ENCODE measurements around the gene DNER. TPM values are rescaled to one million over a fixed set of nuclear protein-coding genes. Genes with fewer than 3 reads are reported as not detected.

The DNER gene
- total and polyA plus RNA-seq, 2 donors = 2.9 to 4.4 TPM

DNA sequence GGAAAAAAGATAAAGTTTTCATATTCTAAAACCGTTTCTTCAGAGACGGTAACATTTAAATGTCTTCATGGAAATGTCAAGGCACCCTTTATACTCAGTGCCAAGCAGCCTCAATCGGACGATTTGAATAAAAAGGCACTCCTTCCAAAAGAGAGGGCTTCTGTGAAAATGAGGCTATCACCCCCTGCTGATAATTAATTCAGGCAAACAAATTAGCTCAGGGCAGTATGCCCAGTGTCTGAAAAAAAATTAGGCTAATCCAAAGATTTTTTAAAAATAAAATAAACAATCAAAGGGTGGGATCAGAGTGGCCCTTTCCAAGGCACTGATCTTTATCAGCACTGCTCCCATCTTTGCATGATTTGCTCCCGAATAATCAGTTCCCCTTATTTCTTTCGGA, 292.3 kb downstream of the DNER start:
- H3K36me3 ChIP-seq (ENCODE audit: insufficient read depth) = no peaks in the 10 kb centered on the region
- no peak overlapping the region for H3K4me3 ChIP-seq (ENCODE audit: low read depth, low read length)
- no peak for DNase-seq (ENCODE audit: extremely low spot score)
- H3K4me1 ChIP-seq (ENCODE audit: insufficient read depth) = no peaks in the 10 kb centered on the region
- H3K27ac ChIP-seq (ENCODE audit: low read depth) = no peak overlapping the region
- 68% methylated on average over 6 of the region's 6 CpGs for WGBS

GRCh38 chr2:229419158-229419557, 295.2 kb downstream of the DNER start:
- H3K4me1 ChIP-seq (ENCODE audit: insufficient read depth) = no peaks in the 10 kb centered on the region
- DNase-seq (ENCODE audit: extremely low spot score) = no peak

GRCh38 chr2:229417916-229418315, 296.4 kb downstream of the DNER start:
- WGBS = 82% methylated on average over 7 of the region's 7 CpGs
- Histone ChIP-seq H3K4me1 (ENCODE audit: insufficient read depth) (no peaks in the 10 kb centered on the region), H3K4me3 (ENCODE audit: low read depth, low read length) (no peak overlapping the region), H3K27ac (ENCODE audit: low read depth) (peak overlapping the region; percentile 1), H3K36me3 (ENCODE audit: insufficient read depth) (no peaks in the 10 kb centered on the region)
- no peak for DNase-seq (ENCODE audit: extremely low spot score)

More at GRCh38 chr2:229419158-229419557, 295.2 kb downstream of the DNER start:
- H3K36me3 ChIP-seq (ENCODE audit: insufficient read depth) = no peaks in the 10 kb centered on the region
- 22% methylated on average over 1 of the region's 1 CpG for WGBS
- H3K4me3 ChIP-seq (ENCODE audit: low read depth, low read length) = no peak overlapping the region
- no peak overlapping the region for H3K27ac ChIP-seq (ENCODE audit: low read depth)

- Histone ChIP-seq H3K36me3 (ENCODE audit: insufficient read depth) (no peaks in the 10 kb centered on the region), H3K27ac (ENCODE audit: low read depth) (no peak overlapping the region), H3K4me3 (ENCODE audit: low read depth, low read length) (no peak overlapping the region), H3K4me1 (ENCODE audit: insufficient read depth) (no peaks in the 10 kb centered on the region)
- 28% methylated on average over 8 of the region's 8 CpGs for WGBS
- no peak for DNase-seq (ENCODE audit: extremely low spot score)
Observed at GRCh38 chr2:229417176-229417575, 297.2 kb downstream of the DNER start.

DNA sequence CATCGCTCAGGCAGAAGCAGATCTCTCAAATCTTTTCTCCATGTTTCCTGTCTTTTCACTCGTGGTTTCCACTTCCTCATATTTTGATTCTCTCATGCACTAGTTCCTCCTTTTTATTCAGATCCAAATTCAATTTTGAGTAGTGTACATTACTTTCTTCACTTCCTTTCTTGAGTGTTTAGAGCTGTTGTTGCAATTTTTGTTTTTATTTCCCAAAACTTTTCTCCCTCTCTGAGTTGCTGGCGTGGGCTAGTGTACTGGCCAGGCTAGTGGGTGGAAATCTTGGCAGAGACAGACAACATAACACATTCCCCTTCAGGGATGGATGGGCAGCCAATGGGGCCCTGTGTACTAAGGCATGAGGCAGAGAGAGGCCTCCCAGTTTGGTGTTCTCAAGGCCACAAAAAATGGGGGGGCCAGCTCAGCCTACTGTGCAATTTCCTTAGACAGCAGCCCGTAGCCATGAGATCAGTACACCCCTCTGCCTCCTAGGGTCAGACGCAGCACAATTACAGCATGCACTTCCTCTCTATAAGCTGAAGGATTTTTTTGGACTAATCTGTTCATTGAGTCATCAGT, 298.1 kb downstream of the DNER start:
- no peak overlapping the region for H3K4me3 ChIP-seq (ENCODE audit: low read depth, low read length)
- no peak for DNase-seq (ENCODE audit: extremely low spot score)
- 53% methylated on average over 5 of the region's 5 CpGs for WGBS
- no peak overlapping the region for H3K27ac ChIP-seq (ENCODE audit: low read depth)
- no peaks in the 10 kb centered on the region for H3K36me3 ChIP-seq (ENCODE audit: insufficient read depth)
- no peaks in the 10 kb centered on the region for H3K4me1 ChIP-seq (ENCODE audit: insufficient read depth)

GRCh38 chr2:229414631-229415030, 299.7 kb downstream of the DNER start:
- Histone ChIP-seq H3K4me1 (ENCODE audit: insufficient read depth) (no peaks in the 10 kb centered on the region), H3K27ac (ENCODE audit: low read depth) (no peak overlapping the region), H3K4me3 (ENCODE audit: low read depth, low read length) (no peak overlapping the region)

DNA sequence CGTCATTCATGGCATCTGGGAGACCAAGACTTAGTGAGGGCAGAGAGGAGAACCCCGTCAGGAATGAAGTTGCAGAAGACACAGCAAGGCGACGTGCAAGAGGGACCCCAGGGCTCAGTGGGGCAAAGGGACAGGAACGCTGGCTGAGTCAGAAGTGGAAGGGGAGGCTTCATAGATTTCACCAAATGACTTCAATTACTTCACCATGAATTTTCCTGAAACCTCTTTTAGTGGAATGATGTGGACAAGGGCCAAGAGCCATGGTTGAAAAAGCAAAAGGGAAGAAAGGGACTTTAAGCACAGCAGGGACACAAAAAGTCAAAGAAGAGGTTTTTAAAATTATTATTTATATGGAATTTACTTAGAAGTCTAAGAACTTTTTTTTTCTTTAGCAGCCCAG, 301.7 kb downstream of the DNER start:
- WGBS = 84% methylated on average over 5 of the region's 5 CpGs
- Histone ChIP-seq H3K4me1 (ENCODE audit: insufficient read depth) (no peaks in the 10 kb centered on the region), H3K27ac (ENCODE audit: low read depth) (no peak overlapping the region), H3K36me3 (ENCODE audit: insufficient read depth) (no peaks in the 10 kb centered on the region), H3K4me3 (ENCODE audit: low read depth, low read length) (no peak overlapping the region)
- DNase-seq (ENCODE audit: extremely low spot score) = no peak

More at GRCh38 chr2:229414631-229415030, 299.7 kb downstream of the DNER start:
- WGBS = 97% methylated on average over 2 of the region's 2 CpGs
- H3K36me3 ChIP-seq (ENCODE audit: insufficient read depth) = no peaks in the 10 kb centered on the region
- no peak for DNase-seq (ENCODE audit: extremely low spot score)

- Histone ChIP-seq H3K27ac (ENCODE audit: low read depth) (no peak overlapping the region), H3K36me3 (ENCODE audit: insufficient read depth) (no peaks in the 10 kb centered on the region), H3K4me1 (ENCODE audit: insufficient read depth) (no peaks in the 10 kb centered on the region), H3K4me3 (ENCODE audit: low read depth, low read length) (no peak overlapping the region)
- 82% methylated on average over 5 of the region's 5 CpGs for WGBS
- no peak for DNase-seq (ENCODE audit: extremely low spot score)
Observed at GRCh38 chr2:229410946-229411345, 303.4 kb downstream of the DNER start.

GRCh38 chr2:229410264-229410663, 304.1 kb downstream of the DNER start:
- no peak for DNase-seq (ENCODE audit: extremely low spot score)
- H3K36me3 ChIP-seq (ENCODE audit: insufficient read depth) = no peaks in the 10 kb centered on the region
- H3K4me1 ChIP-seq (ENCODE audit: insufficient read depth) = no peaks in the 10 kb centered on the region
- 66% methylated on average over 6 of the region's 6 CpGs for WGBS
- no peak overlapping the region for H3K4me3 ChIP-seq (ENCODE audit: low read depth, low read length)
- H3K27ac ChIP-seq (ENCODE audit: low read depth) = no peak overlapping the region

DNA sequence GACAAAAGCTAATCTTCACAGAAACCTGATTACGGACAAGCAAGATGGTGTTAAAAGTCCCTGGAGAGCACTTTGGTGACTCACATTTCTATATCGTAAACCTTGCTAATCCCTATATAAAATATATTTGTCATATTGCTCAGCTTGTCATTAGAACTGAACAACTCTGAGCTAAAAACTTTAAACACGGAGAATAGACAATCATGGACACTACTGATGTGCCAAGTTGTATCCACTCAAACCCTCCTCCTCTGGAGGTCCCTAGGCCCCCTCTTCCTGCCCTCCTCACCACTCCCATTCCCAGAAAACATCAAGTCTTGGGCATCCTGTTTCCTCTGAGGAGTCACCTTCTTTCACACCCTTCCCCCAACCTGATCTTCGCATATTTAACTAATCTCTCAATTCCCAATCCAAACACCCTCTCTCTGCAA, 304.6 kb downstream of the DNER start:
- Histone ChIP-seq H3K27ac (ENCODE audit: low read depth) (no peak overlapping the region), H3K36me3 (ENCODE audit: insufficient read depth) (no peaks in the 10 kb centered on the region), H3K4me3 (ENCODE audit: low read depth, low read length) (no peak overlapping the region), H3K4me1 (ENCODE audit: insufficient read depth) (no peaks in the 10 kb centered on the region)
- 53% methylated on average over 4 of the region's 4 CpGs for WGBS
- no peak for DNase-seq (ENCODE audit: extremely low spot score)

DNA sequence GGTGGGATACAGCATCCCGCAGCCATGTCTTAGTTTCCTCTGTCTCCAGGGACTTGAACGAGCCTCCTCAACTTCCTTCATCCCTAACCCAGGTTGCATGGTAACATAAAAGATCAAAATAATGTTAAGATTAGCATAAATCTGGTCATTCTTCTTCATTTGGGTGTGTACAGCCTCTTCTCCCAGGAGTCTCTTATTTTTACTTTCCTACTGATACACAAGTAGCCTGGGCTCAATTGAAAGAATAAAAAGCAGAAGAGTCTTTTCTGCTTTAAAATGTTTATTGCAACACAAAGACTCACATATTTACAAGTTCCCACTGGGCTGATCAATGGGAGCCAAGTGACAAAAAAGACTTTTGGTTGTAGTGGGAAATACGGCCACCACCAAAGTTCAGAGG, 305.4 kb downstream of the DNER start:
- H3K27ac ChIP-seq (ENCODE audit: low read depth) = no peak overlapping the region

GRCh38 chr2:229408356-229408755, 306.0 kb downstream of the DNER start:
- H3K36me3 ChIP-seq (ENCODE audit: insufficient read depth) = no peaks in the 10 kb centered on the region
- DNase-seq (ENCODE audit: extremely low spot score) = no peak
- peak overlapping the region; percentile 41 for H3K27ac ChIP-seq (ENCODE audit: low read depth)
- no peaks in the 10 kb centered on the region for H3K4me1 ChIP-seq (ENCODE audit: insufficient read depth)
- no peak overlapping the region for H3K4me3 ChIP-seq (ENCODE audit: low read depth, low read length)
- WGBS = 17% methylated on average over 1 of the region's 1 CpG

More for the DNA sequence above, 305.4 kb downstream of the DNER start:
- 74% methylated on average over 3 of the region's 3 CpGs for WGBS
- Histone ChIP-seq H3K4me3 (ENCODE audit: low read depth, low read length) (no peak overlapping the region), H3K4me1 (ENCODE audit: insufficient read depth) (no peaks in the 10 kb centered on the region), H3K36me3 (ENCODE audit: insufficient read depth) (no peaks in the 10 kb centered on the region)
- DNase-seq (ENCODE audit: extremely low spot score) = no peak

DNA sequence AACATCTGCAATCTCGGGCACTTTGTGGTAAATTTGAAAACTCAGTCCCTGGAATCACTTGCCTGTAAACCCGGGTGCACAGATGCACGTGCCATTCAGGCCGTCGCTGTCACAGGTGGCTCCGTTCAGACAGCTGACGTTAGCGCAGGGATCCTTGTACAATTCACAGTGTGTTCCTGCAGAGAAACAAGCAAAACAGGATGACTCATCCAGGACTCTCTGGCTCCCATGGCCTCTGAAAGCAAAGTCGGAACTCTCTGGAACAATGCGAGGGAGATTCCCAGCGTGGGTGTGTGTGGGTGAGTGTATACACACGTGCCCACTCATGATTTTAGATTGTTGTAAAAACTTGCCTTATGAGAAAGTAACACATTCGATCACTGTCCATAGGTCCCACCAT, 307.2 kb downstream of the DNER start:
- 52% methylated on average over 13 of the region's 13 CpGs for WGBS
- no peak overlapping the region for H3K4me3 ChIP-seq (ENCODE audit: low read depth, low read length)
- DNase-seq (ENCODE audit: extremely low spot score) = no peak
- peak overlapping the region; percentile 45 for H3K27ac ChIP-seq (ENCODE audit: low read depth)
- H3K36me3 ChIP-seq (ENCODE audit: insufficient read depth) = no peaks in the 10 kb centered on the region
- H3K4me1 ChIP-seq (ENCODE audit: insufficient read depth) = no peaks in the 10 kb centered on the region

GRCh38 chr2:229405796-229406195, 308.6 kb downstream of the DNER start:
- DNase-seq (ENCODE audit: extremely low spot score) = no peak
- H3K36me3 ChIP-seq (ENCODE audit: insufficient read depth) = no peaks in the 10 kb centered on the region
- 60% methylated on average over 5 of the region's 5 CpGs for WGBS
- H3K4me3 ChIP-seq (ENCODE audit: low read depth, low read length) = no peak overlapping the region
- no peak overlapping the region for H3K27ac ChIP-seq (ENCODE audit: low read depth)
- H3K4me1 ChIP-seq (ENCODE audit: insufficient read depth) = no peaks in the 10 kb centered on the region

DNA sequence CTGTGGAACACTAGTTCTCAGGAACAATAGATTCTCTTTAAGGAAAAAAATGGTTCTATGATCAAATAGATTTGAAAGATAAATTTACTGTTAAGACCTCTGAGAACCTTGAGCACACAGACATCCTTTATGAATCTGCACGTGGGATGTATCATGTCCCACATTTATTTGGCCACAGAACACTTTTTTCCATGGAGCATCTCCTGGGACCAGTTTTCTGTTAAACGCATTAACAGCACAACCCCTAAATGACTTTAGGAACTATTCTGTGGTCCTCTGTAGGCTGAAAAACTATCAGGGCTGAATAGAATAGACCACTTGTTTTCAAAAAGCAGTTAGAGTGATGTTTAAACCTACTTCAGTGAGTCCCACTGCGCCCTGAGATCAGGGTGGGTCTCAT, 311.1 kb downstream of the DNER start:
- no peak for DNase-seq (ENCODE audit: extremely low spot score)
- no peak overlapping the region for H3K27ac ChIP-seq (ENCODE audit: low read depth)
- no peaks in the 10 kb centered on the region for H3K4me1 ChIP-seq (ENCODE audit: insufficient read depth)
- H3K4me3 ChIP-seq (ENCODE audit: low read depth, low read length) = no peak overlapping the region
- 85% methylated on average over 3 of the region's 3 CpGs for WGBS
- no peaks in the 10 kb centered on the region for H3K36me3 ChIP-seq (ENCODE audit: insufficient read depth)
